CD4-positive, alpha-beta T cell treated with Interleukin-6 for 4 hours (primary cell): ENCODE data around the gene MBNL2.

Experiments used
- DNase-seq: peaks from one replicate; pipeline ENCODE4 v3.0.0-alpha.2; 2020; ENCODE audit warnings: mixed read lengths

The MBNL2 gene

DNA sequence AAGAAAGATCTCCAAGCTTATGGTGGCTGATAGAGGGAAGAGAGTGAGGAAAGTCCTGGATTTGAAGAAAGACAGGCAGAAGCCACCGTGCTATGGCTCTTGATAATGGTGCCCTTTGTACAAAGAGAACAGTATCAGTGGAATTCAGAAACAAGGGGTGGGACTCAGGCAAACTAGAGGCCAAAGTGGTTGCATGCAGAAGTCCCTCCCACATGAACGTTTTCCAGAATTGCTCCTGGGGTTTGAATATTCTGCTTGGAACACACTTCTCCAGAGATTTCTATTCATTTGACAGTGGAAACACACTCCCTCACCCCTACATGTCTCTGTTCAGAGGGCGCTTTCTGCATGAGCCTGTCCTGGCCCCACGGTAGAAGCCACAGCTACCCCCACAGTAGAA, 10.1 kb upstream of the MBNL2 start:
- DNase-seq, result no peak

DNA sequence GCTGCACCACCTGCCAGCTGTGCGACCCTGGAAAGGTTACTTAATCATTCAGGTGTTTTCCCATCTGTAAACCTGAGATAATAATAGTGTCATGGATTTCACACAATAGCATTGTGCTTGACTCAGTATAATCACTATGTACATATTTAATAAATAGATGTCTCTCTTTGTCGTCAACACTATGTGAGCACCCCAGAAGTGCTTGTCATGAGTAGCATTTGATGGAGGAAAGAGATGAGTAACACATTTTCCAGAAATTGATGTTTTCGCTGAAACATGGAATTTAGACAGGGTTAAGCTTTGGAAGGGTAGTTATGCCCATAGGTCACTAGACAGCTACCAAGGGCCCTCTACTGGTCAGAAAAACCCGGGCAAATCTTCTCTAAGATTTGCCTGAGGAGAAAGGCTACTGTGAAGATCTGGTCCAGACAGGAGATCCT, 9.5 kb upstream of the MBNL2 start:
- no peak for DNase-seq

DNA sequence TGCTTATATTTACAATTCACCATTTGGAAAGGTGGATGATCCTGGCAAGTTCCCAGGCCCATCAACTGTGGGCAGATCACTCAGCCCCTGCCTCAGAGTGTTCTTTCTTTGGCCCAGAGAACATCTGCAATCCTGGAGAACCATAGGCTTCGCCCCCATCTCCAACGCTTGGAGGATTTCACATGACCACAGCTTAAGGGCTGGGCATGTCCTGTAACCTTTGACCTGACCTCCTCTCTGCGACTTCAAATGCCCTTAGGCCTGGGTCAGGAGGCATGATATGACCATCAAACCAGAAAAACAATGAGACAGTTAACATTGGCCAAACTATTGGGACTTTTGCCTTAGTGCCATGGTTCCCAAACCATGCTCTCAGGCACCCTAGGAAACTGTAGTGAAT, 7.2 kb upstream of the MBNL2 start:
- no peak for DNase-seq

DNA sequence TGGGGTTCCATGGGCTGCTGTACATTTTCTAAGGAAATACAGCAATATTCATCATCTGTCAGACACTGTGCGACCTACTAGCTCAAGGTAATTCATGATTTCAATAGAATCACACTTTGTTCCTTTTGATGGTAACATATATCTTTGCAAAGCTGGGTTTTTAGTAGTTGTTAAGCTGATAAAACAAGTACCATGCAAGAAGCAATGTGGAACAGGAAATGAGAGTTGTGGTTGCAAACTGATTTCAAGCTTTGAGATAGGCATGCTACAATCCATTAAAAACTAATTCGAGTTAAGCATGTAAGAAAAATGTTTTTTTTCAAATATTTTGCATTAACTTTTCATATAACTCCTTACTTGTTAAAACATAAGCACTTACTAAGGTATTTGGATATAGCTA, 6.8 kb upstream of the MBNL2 start:
- DNase-seq, result no peak

DNA sequence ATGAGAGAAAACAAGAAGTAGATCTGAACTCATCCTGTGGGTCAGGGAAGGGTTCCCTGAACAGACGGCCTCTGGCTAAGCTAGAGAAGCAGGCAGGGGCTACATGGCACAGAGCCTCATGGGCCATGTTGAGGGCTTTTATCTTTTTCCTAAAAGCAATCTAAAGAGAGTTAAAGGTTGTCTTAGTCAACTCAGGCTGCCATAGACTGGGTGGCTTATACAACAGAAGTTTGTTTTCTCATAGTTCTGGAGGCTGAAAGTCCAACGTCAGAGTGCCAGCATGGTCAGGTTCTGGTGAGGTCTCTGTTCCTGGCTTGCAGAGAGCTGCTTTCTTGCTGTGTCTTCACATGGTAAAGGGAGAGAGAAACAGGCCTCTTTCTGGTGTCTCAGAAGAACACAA, 2.9 kb upstream of the MBNL2 start:
- DNase-seq, result no peak

DNA sequence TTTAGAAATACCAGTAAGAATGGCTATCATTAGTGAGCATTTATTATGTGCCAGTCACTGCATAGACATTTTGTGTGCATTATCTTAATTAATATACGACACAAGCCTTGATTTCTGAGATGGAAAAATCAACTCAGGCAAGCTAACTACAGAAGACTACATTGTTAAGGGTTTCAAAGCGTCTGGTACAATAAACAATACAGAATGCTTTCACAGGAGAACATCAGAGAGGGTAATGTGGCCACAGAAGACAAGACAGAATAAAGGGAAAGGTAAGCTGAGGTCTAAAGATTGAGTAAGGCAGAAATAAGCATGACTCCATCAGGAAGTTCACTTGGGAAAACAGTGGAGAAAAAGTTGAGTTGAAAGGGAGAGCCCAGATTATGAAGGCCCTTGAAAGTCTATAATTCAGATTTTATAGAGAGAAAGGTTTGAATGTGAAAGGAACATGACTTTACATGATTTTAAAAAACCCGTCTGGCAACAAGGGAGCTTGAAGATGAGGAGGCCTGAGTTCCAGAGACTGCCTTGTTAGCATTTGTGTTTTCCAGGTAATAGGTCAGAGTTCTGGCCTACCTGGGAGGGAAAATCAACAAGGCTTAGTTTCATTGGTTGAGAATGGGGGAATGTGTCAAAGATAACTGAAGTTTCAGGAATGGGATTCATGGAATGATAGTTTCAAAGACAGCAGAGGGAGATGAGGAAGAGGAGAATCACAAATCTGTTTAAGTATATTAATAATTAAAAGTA, 1.8 kb upstream of the MBNL2 start:
- no peak for DNase-seq

DNA sequence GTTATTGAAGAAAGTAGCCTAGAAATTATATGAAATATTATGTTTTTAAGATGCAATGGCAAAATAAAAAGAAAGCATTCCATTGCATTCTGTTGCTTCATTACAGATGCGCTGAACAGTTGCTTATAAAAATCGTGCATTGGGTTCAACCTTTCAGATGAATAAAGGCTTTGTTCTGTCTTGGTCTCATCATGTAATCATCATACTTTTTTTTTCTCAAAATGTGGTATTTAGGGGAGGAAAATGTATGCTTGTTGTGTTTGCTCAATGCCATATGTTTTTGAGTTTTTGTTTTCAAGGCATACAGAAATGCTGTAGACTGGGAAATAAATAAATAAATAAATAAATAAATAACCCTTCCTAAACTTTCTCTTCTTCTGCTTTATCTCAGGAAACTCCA, 1.1 kb upstream of the MBNL2 start:
- DNase-seq, result no peak

DNA sequence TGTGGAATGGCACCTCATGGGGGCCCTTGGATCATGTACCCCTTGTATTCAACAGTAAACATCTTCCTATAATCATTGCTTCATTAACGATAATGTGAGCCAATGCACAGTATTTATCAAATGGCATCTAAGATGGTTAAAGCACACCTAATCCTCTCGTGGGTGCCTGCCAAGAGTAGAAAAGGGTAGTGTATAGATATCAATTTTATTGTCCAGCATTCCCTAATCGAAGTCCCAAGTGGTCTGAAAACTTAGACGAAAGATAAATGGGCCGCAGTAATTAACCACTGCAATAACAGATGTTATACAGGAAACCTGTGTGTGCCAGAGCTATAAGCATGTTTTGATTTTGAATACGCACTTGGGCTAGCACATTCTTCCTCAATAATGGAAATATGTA, 667 bp upstream of the MBNL2 start:
- DNase-seq, result no peak

DNA sequence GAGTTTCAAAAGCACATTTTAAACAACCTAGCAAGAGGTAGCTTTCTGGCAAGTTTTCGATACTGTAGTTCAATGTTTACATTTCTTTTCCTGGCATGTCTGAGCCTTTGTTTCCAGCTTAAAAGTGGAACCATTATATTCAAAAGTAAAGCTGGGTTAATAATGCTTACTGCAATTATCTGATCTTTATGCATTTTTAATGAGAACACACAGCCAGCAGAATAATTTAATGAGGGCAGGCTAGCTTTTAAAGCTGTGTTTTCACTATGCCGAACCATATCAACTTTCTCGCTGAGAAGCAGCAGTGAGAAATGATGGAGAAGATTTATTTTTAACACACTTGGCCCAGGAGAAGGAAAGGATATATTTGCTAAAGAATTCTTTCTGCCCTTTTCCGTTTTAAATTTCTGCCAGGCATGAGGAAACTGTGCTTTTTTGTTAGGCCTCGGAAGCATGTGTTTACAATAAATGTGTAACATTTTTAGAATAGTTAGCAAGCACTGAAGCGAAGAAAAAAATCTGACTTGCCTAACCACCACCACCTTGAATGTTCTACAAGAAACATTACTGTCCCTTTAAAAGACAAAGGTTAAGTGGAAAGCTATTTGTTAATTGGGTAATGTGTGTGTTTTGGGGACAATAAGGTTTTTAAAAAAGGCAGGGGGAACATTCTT, 1.0 kb downstream of the MBNL2 start:
- DNase-seq, result no peak

DNA sequence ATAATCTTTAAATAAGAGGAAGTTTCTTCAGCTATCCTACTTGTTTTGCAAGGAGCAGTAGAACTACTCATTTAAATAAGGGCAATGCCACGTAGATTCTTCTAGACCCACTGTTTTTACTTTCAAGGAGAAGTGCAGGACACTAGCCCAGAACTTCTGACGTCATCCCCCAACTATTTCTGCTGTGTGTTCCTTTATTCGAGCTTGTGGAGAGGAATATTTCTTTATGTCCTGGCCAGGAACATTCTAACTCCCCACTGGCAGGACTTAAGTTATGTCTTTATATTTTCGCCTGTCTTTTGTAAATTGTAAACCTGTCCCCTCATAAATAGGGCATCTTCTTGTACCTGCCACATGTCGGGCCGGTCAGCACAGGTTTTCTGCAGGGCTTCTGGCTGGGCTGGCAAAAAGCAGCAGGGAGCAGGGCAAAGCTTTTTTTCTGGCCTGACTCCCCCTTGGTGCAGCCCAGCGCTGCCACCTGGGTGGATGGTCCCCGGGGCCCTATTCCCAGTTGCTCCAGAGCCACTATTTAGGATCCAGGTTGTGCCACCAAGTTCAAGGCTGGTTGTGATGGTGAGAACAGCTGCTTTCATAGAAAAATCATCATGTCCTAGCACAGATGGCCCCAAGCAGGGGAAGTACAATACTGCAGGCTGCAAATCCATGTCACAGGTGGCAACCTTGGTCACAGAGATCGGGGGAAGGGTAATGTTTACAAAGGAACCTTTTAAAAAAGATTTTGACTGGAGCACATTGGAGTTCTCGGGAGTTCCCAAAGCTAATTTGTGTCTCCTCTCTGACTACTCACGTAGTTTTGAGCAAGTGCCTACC, 1.8 kb downstream of the MBNL2 start:
- no peak for DNase-seq

DNA sequence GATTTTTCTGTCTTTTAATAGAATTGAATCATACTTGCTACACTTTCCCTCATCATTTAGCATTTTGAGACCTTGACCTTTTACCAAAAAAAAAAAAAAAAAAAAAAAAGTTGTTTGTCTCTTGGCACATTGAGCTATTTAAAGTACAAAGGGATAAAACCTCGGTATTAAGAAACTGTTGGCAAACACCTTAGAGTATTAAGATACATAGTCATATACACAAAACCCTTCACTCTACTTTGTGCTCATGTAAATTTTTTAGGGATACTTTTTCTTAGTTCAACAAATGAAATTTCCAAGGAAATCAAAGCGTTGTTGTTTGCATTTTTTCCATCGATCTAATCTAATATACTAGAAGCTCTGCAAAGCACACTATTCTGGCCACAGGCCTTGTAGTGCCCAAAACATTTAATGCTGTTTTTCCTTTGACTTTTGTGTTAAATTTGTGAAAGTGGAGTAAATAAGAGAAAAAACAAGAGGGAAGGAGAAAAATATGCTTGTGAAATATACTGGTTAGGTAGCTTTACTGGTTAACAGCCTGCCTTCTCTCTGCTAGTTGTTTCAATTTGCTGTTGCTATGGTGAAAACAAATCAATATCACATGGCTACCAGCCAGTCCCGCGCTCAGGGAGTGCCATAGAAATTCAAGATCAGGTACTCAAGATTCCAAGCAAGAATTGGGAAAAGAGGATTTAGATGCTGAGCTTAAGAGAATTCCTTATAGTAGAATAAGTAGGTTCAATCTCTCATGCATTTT, 2.6 kb downstream of the MBNL2 start:
- peak; percentile 26 for DNase-seq

DNA sequence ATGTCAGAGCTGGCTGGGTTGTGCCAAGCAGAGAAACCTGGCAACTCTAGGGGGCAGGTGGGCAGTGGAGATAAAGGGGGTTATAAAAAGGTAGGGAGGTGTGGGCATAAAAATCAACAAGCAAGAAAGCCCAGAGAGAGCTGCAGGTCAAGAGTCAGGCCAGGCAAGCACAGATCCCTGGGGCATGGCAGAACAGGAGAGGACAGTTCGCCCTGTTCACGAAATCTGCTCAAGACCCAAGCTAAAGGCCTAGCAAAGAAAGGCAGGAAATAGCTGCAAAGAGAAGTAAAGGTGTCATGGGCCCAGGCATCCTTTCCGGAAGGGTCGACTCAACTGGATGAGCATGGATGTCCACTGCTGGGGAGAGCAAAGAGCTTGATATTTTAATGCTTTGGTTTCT, 3.4 kb downstream of the MBNL2 start:
- DNase-seq, result no peak

DNA sequence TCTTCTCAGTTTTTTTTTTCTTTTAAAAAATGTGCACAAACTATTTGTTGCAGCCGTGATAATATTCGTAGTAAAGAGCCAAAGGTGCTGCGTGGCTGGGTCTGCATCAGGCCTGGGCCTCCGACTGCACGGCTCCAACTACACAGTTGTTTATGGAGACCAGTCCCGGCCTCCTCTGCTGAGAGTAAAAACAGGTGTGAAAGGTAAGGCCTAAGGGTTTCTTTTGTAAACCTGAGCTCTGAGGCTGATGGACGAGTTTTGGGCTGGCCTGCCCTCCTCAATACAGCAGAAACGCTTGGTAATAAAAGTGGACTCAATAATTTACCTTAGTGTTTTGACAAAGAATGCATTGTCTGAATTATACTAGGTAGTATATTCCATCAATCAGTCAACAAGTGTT, 3.9 kb downstream of the MBNL2 start:
- no peak for DNase-seq

DNA sequence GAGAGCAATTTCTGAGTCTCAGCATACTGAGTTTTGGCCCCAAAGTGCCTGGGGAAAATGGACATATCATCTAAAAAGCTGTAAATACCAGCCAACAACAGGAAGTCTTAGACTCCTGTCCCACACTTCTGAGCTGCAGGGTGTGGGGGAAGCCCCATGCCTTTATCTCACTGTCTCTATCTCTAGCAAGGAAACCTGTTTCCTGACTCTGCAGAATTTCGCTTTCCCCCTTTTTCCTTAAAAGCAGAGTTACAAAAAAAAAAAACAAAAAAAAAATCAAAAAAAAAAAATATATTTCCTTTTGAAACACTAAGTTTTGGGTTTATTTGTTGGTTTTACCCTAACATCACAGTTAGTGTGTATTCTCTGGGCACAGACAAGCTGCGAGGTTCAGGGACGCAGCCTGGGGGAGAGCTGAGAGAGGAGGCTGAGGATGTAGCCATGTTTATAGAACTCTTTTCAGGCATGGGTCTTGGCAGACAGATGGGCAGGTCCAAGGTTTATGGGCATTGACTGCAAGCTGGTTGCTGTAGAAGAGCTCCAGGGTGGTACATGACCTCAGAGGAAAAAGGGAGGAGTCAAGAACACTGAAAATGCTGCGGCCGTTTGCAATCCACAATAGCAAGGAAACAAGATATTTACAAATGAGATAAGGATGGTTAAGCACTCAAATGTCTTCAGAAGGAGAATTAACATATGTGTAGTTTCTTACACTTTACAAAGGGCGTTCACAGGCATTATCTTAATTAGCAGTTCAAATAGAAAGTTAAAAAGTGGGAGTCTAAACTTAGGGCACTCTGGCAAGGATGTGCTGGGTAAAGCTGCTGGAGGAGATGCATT, 4.9 kb downstream of the MBNL2 start:
- peak; percentile 57 for DNase-seq

DNA sequence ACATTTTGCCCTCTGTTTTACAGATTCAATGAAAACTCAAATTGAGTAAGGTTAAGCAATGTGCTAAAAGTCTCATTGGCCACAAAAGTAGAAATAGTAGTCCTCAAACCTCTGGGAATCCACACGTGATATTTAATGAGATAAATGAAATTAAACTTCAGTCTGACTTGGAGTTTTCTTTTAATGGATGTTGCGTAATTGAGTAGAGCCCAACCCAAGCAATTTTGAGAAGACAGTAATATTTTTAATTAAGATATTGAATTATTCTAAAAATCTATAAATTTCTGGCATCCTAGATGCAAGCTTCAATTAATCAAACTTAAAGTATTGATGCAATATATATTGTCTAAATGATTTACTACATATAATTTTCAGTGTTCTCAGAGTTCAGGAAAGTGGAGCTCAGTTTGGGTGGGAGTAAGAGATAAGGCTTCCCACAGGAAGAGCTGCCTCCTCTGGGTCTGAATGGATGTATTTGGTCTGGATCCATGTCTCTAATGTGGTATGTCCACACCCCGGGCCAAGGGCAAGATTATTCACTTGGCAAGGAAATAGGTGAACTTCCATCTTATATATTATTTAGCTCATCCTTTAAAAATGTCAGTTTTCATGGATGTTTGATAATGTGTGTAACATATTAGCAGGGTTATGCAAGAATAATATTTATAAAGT, 6.9 kb downstream of the MBNL2 start:
- no peak for DNase-seq

DNA sequence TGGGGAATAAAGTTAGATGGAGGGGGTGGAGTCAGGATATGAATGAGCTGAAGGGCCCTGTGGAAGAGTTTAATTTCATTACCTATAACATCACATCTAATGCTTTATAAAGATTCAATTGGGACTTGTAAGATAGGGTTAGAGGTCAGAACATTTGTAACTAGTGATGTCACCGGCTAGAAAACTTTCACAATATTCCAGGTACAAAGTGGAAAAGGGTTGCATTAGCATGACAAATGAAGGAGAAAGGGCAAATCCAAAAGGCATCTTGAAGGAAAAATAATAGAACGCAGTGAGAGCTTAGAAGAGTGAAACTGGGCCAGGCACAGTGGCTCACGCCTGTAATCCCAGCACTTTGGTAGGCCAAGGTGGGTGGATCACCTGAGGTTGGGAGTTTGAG, 7.6 kb downstream of the MBNL2 start:
- no peak for DNase-seq

DNA sequence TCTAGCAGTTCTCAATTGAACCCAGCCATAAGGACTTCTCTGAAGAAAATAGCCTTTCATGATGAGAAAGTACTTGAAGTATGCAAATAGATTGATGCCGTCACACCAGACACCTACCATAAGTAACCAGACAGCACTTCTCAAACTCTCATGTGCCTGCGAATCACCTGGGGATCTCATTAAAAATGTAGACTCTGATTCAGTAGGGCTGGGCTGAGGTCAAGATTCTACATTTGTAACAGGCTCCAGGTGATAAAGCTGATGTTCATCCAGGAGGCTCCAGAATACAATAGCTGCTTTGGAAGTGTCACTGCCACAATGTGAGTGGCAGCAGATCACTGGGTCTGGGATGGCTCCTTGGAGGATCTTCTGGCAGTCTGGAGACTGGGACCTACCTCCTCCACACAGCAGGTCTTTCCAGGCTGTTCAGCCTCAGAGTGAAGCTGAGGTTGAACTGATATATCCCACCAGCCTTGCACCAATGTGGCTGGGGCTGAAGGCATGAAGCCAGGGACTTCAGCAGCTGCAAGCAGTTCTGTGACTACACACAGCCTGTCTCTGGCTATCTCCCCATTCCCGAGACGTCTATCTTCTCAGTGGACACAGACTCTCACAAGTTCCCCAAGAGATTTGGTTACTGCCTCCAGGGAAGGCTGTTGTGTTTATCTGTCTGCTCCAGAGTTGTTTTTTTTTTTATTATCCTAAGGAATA, 9.1 kb downstream of the MBNL2 start:
- no peak for DNase-seq

DNA sequence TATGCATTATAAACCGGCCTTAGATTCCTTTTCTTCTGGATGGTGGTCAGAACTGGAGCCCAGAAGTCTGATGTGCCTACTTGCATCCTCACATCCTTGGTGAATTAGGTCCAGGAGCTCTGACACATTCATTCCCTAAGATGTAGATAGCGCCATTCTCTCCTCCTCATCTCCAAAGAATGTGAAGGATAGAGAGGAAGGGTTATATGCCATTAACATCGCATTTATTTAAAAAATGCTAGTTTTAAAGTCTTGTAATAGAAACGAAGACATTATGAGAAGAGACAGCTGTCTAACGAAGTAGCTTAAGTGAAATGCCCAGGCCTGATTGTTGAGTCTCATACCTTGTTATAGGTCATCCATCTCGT, 9.7 kb downstream of the MBNL2 start:
- DNase-seq, result no peak

DNA sequence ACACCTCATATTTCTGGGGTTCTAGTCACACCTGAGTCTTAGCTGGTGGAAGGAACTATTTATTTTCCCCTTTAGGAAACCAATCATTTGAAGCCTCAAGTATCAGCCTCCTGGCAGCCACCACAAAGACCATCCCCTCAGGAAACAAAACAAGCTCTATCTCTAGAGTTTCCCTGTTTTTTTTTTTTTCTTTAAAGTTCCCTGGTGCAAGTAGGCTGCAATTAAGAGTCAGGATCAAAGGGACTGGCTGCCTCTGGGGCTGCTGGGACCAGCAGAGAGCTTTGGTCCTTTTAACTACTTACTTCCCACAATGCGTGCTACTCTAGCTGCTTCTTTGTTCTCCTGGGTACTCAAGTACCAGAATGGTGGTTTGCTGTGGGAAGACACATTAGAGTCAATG, 11.4 kb downstream of the MBNL2 start:
- no peak for DNase-seq

DNA sequence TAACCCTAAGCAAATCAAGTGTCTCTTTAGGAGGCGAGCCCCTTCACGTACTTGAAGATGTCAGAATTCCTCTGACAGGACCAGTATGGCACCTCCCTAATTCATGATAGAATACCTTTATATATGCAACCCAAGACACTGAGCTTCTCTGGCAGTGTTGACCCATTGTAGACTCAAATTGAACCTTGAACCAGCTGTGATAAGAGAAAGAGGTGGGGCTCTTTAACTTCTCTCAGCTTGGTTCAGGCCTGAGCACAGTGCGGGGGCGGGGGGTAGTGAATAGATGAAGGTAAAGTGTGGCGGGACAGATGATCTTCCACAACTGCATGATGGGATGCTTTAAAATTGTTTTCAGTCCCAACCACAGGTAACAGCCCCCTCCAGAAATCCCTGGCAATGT, 12.1 kb downstream of the MBNL2 start:
- DNase-seq, result no peak

DNA sequence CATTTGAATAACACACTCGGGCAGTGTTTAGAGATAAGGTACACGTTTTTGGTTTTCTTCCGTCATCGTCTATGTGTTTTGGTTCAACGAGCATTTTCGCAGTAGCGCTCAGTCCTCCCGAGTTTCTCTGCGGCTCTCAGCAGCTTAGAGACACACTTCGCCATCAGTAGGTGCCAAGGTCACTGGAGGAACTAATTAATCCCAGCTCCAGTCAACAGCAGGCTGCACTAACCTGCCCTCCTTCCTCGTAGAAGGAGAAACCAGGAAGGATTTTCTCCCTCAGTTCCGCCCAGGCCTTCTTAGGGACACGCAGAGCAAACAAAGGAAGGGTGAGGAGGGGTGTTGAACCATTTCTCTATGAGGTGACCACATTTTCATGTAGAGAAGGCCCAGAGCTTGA, 12.6 kb downstream of the MBNL2 start:
- DNase-seq, result no peak
